Osteocyte (in vitro differentiated cells): Measurements from ENCODE around the gene KRTAP1-3. TPM values are rescaled to one million over a fixed set of nuclear protein-coding genes. Genes with fewer than 3 reads are reported as not detected.

Source experiments
- DNase-seq: peaks from one replicate; pipeline ENCODE4 v3.0.0; 2021; ENCODE audit warnings: mixed read lengths; ENCODE audit not compliant: unreplicated experiment; ENCODE audit errors: extremely low spot score
- H3K27ac Mint-ChIP-seq: one replicate; pipeline ENCODE4 v1.8.0; 2021; ENCODE audit warnings: mild to moderate bottlenecking, mixed read lengths; ENCODE audit not compliant: unreplicated experiment
- H3K27me3 Mint-ChIP-seq: one replicate; pipeline ENCODE4 v1.8.0; 2021; ENCODE audit warnings: mixed read lengths; ENCODE audit not compliant: unreplicated experiment
- H3K36me3 Mint-ChIP-seq: one replicate; pipeline ENCODE4 v1.8.0; 2021; ENCODE audit warnings: mixed read lengths; ENCODE audit not compliant: unreplicated experiment
- H3K4me1 Mint-ChIP-seq: one replicate; pipeline ENCODE4 v1.8.0; 2021; ENCODE audit warnings: mixed read lengths; ENCODE audit not compliant: unreplicated experiment
- H3K4me3 Mint-ChIP-seq: one replicate; pipeline ENCODE4 v1.8.0; 2021; ENCODE audit warnings: mild to moderate bottlenecking, moderate library complexity, mixed read lengths; ENCODE audit not compliant: unreplicated experiment
- H3K9me3 Mint-ChIP-seq: one replicate; pipeline ENCODE4 v1.8.0; 2021; ENCODE audit warnings: mixed read lengths; ENCODE audit not compliant: unreplicated experiment
- CTCF ChIP-seq: fragments of 200-600 bp; sonication (generic); IDR thresholded peaks from 2 replicates; pipeline ENCODE4 v1.5.0; 2021; ENCODE audit warnings: antibody characterized with exemption, mild to moderate bottlenecking, moderate library complexity
- total RNA-seq: library from RNA; stranded (reverse); gene quantifications from 2 replicates; pipeline ENCODE4 v1.2.1, GENCODE V29; 2021

The KRTAP1-3 gene
- total RNA-seq, 1 donor from 2014 or later: not detected

GRCh38 chr17:40997361-40997760 is 37.3 kb downstream of the KRTAP1-3 start:
- no peak overlapping the region for H3K4me3 Mint-ChIP-seq
- H3K27ac Mint-ChIP-seq: no peak overlapping the region
- no peaks in the 10 kb centered on the region for H3K36me3 Mint-ChIP-seq
- TF ChIP-seq CTCF: no peak
- no peaks in the 10 kb centered on the region for H3K9me3 Mint-ChIP-seq
- H3K4me1 Mint-ChIP-seq: no peaks in the 10 kb centered on the region
- DNase-seq: no peak
- peaks cover 4% of the 10 kb centered on the region for H3K27me3 Mint-ChIP-seq

GRCh38 chr17:40996829-40997228 is 37.8 kb downstream of the KRTAP1-3 start:
- no peak for DNase-seq
- no peak overlapping the region for H3K27ac Mint-ChIP-seq
- TF ChIP-seq CTCF: no peak
- no peaks in the 10 kb centered on the region for H3K9me3 Mint-ChIP-seq
- no peaks in the 10 kb centered on the region for H3K4me1 Mint-ChIP-seq
- H3K27me3 Mint-ChIP-seq: peaks cover 4% of the 10 kb centered on the region
- H3K36me3 Mint-ChIP-seq: no peaks in the 10 kb centered on the region
- no peak overlapping the region for H3K4me3 Mint-ChIP-seq

- Mint-ChIP-seq H3K36me3 (no peaks in the 10 kb centered on the region), H3K27ac (no peak overlapping the region), H3K4me3 (no peak overlapping the region), H3K4me1 (no peaks in the 10 kb centered on the region), H3K27me3 (peaks cover 4% of the 10 kb centered on the region), H3K9me3 (no peaks in the 10 kb centered on the region)
- TF ChIP-seq CTCF: no peak
- no peak for DNase-seq
Measured at GRCh38 chr17:40995116-40995515, 39.6 kb downstream of the KRTAP1-3 start.

- Mint-ChIP-seq H3K9me3 (no peaks in the 10 kb centered on the region), H3K4me3 (no peak within 1 kb of the TSS), H3K27ac (no peak within 1 kb of the TSS), H3K36me3 (no peaks in the 10 kb centered on the region), H3K27me3 (peaks cover 4% of the 10 kb centered on the region), H3K4me1 (no peaks in the 10 kb centered on the region)
- no peak for TF ChIP-seq CTCF
- DNase-seq: no peak
Measured at GRCh38 chr17:40993839-40994238, 40.8 kb downstream of the KRTAP1-3 start, which contains the start of gene KRTAP3-3. TSS of gene KRTAP3-3 (minus strand) at chr17:40994164. CDS start at chr17:40994097, 67 bp downstream.

- H3K4me3 Mint-ChIP-seq: no peak overlapping the region
- no peaks in the 10 kb centered on the region for H3K36me3 Mint-ChIP-seq
- no peaks in the 10 kb centered on the region for H3K9me3 Mint-ChIP-seq
- peaks cover 4% of the 10 kb centered on the region for H3K27me3 Mint-ChIP-seq
- H3K4me1 Mint-ChIP-seq: no peaks in the 10 kb centered on the region
- TF ChIP-seq CTCF: no peak
- H3K27ac Mint-ChIP-seq: no peak overlapping the region
- DNase-seq: no peak
Measured at GRCh38 chr17:40993084-40993483, 41.6 kb downstream of the KRTAP1-3 start.
